Endothelial cell (in vitro differentiated cells): ENCODE data around the gene TCERG1L. TPM values are rescaled to one million over a fixed set of nuclear protein-coding genes. Genes with fewer than 3 reads are reported as not detected.

Experiments
- DNase-seq: peaks from one replicate; pipeline ENCODE4 v3.0.0; 2021; ENCODE audit warnings: low spot score
- H3K27ac Mint-ChIP-seq: one replicate; pipeline ENCODE4 v1.8.0; 2021; ENCODE audit warnings: mixed read lengths, inconsistent platforms; ENCODE audit not compliant: unreplicated experiment
- H3K27me3 Mint-ChIP-seq: one replicate; pipeline ENCODE4 v1.8.0; 2021; ENCODE audit warnings: mild to moderate bottlenecking, moderate library complexity, mixed read lengths, inconsistent platforms; ENCODE audit not compliant: unreplicated experiment
- H3K36me3 Mint-ChIP-seq: one replicate; pipeline ENCODE4 v1.8.0; 2021; ENCODE audit warnings: mild to moderate bottlenecking, low read depth, mixed read lengths, inconsistent platforms; ENCODE audit not compliant: unreplicated experiment
- H3K4me1 Mint-ChIP-seq: one replicate; pipeline ENCODE4 v1.8.0; 2021; ENCODE audit warnings: mild to moderate bottlenecking, mixed read lengths, inconsistent platforms; ENCODE audit not compliant: unreplicated experiment
- H3K4me3 Mint-ChIP-seq: one replicate; pipeline ENCODE4 v1.8.0; 2021; ENCODE audit warnings: mild to moderate bottlenecking, mixed read lengths, inconsistent platforms; ENCODE audit not compliant: unreplicated experiment
- H3K9me3 Mint-ChIP-seq: one replicate; pipeline ENCODE4 v1.8.0; 2021; ENCODE audit warnings: mixed read lengths, inconsistent platforms; ENCODE audit not compliant: unreplicated experiment
- CTCF ChIP-seq: fragments of 200-600 bp; sonication (generic); IDR thresholded peaks from one replicate; pipeline ENCODE4 v1.5.0; 2021; ENCODE audit warnings: antibody characterized with exemption; ENCODE audit not compliant: unreplicated experiment
- total RNA-seq: library from RNA; stranded (reverse); fragmentation: NEBNext Ultra II Directional; extraction: Animal tissue kit (Norgen Biotek cat#: 25700); gene quantifications from one replicate; pipeline ENCODE4 v1.2.1, GENCODE V29; 2021; ENCODE audit not compliant: unreplicated experiment

The TCERG1L gene
- total RNA-seq, 1 donor from 2014 or later, result not detected

DNA sequence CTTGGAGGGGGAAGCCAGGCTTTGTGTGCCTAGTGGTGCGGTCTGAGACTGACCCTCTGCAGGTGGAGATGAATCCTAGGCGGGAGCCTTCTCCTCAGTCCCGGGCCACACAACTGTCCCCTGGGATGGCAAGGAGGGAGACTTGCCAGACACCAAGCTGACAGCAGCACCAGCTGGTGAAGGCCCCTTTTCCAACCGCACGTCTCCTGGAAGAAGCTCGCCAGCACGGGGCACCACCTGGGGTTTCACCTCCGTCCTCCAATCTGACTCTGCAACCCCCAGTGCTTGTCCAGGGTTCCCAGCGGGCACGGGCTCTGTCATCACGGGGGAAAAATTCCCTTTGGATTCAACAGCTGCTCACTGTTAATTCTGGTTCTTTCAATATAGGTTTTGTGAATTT is 34.2 kb upstream of the TCERG1L start:
- Mint-ChIP-seq H3K27ac (no peak overlapping the region), H3K9me3 (peaks cover 44% of the 10 kb centered on the region), H3K4me3 (no peak overlapping the region), H3K36me3 (peaks cover 13% of the 10 kb centered on the region), H3K27me3 (peaks cover 17% of the 10 kb centered on the region), H3K4me1 (no peaks in the 10 kb centered on the region)
- no peak for DNase-seq
- no peak for TF ChIP-seq CTCF

DNA sequence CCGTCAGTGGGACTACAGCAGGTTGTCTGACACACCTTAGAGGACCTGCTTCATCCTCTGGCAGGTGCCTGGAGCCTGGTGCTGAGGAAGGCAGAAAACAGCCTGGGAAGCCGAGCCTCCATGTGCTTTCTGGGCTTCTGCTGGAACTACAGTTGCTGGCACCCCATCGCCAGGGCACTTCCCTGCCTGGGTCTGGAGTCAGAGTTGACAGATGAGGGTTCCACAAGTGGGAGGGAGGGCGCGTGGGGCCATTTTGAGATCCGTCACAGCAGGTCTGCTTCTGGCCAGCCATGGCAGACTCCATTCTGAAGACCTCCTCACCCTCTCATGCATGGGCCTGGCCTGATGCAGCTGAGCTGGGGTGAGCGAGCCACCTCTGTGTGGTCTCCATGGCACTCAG is 33.2 kb upstream of the TCERG1L start:
- no peak for TF ChIP-seq CTCF
- Mint-ChIP-seq H3K4me3 (no peak overlapping the region), H3K9me3 (peaks cover 36% of the 10 kb centered on the region), H3K27ac (no peak overlapping the region), H3K27me3 (peaks cover 11% of the 10 kb centered on the region), H3K36me3 (peaks cover 13% of the 10 kb centered on the region), H3K4me1 (no peaks in the 10 kb centered on the region)
- DNase-seq, result no peak

DNA sequence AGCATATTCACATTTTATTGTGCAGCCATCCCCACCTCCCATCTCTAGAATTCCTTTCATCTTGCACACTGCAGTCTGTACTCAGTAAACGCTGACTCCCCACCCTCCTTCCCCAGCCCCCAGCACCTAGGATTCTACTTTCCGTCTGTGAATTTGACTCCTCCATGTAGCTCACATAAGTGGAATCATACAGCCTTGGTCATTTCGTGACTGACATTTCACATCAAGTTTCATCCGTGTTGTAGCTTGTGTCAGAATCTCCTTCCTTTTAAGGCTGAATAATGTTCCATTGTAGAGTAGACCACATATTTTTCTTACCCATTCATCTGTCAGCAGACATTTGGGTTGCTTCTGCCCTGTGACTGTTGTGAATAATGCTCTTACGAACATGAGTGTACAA is 26.2 kb upstream of the TCERG1L start:
- no peak for DNase-seq
- no peak for TF ChIP-seq CTCF
- Mint-ChIP-seq H3K4me3 (no peak overlapping the region), H3K36me3 (peaks cover 3% of the 10 kb centered on the region), H3K27ac (no peak overlapping the region), H3K9me3 (peaks cover 24% of the 10 kb centered on the region), H3K4me1 (no peaks in the 10 kb centered on the region), H3K27me3 (peaks cover 2% of the 10 kb centered on the region)

DNA sequence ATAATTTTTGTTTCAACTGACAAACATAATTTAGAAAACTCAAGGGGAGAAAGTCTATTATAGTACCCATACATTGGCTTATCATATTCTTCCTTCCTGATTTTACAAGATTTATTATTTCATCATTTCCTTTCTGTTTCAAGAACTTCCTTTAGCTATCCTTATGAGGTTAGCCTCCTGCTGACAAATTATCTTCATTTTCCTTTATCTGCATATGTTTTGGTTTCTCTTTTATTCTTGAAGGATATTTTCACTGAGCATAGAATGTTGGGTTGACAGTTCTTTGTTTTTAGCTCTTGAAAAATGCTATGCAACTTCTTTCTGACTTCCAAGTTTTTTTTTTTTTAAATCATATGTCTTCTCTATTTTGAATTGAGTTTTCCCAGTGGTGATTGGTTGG is 21.3 kb upstream of the TCERG1L start:
- Mint-ChIP-seq H3K27ac (no peak overlapping the region), H3K27me3 (peaks cover 2% of the 10 kb centered on the region), H3K9me3 (peaks cover 25% of the 10 kb centered on the region), H3K4me1 (no peaks in the 10 kb centered on the region), H3K4me3 (no peak overlapping the region), H3K36me3 (peaks cover 4% of the 10 kb centered on the region)
- no peak for DNase-seq
- no peak for TF ChIP-seq CTCF

DNA sequence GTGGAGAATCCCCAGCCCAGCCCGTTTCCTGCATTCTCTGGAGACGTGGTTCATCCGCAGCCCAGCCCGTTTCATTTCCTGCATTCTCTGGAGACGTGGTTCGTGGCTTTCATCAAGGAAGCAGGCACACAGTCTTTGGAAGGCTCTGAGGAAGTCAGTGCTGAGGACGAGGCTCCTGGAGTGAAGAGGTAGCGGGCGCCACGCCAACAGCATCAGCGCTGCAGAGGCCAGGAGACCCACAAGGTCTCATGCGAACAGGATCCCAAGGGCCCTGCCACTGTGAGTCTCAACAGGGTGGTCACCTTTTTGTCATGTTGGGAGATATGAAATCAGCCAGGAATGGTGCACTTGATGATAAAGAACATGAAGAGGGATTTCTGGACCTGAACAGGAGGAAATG is 12.4 kb upstream of the TCERG1L start:
- Mint-ChIP-seq H3K27ac (no peak overlapping the region), H3K27me3 (peaks cover 4% of the 10 kb centered on the region), H3K4me3 (no peak overlapping the region)

More for the DNA sequence above, 12.4 kb upstream of the TCERG1L start:
- H3K4me1 Mint-ChIP-seq, result no peaks in the 10 kb centered on the region
- H3K36me3 Mint-ChIP-seq, result peaks cover 21% of the 10 kb centered on the region
- H3K9me3 Mint-ChIP-seq, result peaks cover 52% of the 10 kb centered on the region
- no peak for TF ChIP-seq CTCF
- DNase-seq, result no peak
